Left renal cortex interstitium (tissue), 4 donors: Measurements from ENCODE around the gene LAIR2. TPM values are rescaled to one million over a fixed set of nuclear protein-coding genes. Genes with fewer than 3 reads are reported as not detected.
"Not testable (repeated sequence)": the region's sequence is repeated elsewhere in the genome, so short reads cannot be mapped to it uniquely, and the experiment has no call there.

Experiments
- DNase-seq, 4 donors: peaks; one replicate each; pipeline ENCODE4 v3.0.0-alpha.2; 2013; ENCODE audit warnings: low read depth in 4 of 4, low spot score in 2 of 4, missing footprints in 1 of 4
- polyA plus RNA-seq, 4 donors: library from polyadenylated mRNA; unstranded; fragments of 120-200 nt; gene quantifications; one replicate each; pipeline ENCODE4 v1.2.1, GENCODE V29; 2013; ENCODE audit not compliant: insufficient read length in 4 of 4

The LAIR2 gene
- polyA plus RNA-seq, 4 donors = not detected

- no peak for DNase-seq
These were observed 38.5 kb upstream of the LAIR2 start for GRCh38 chr19:54464044-54464629.

DNA sequence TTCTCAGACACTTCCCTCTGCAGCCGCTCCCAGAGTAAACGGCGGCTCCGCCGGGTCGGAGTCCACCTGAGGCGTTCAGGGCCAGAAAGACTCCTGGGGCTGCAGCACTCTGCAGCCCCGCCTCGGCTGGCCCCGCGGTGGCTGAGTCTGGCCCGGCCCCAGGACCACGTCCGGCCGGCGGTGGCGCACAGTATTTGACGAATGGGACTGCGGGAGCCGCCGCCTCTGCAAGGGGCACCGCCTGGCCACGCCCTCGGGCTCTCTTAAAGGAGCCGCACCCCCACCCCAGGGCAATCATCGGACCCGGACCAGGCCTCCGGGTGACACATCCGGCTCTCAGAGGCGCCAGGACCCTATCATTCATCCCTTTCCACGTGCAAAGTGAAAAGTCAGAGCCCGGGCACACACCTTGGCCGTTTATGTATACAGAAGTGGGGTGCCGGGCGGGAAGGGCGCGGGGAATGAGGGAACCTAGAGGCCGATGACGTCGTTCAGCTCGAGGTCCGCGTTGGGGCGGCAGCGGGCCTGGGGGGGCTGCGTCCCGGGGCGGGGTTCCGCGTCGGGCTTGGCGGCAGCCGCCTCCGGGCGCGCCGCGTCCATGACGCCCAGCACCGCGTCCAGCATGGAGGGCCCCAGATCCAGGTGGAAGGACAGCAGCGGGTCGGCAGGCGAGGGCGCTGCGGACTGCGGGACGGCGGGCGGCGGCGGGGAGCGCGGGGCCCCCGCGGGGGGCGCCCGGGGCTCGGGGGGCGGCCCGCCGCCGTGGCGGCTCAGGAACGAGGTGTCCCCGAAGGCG is 37.8 kb upstream of the LAIR2 start:
- DNase-seq = no peak

- DNase-seq = no peak
These were observed 37.1 kb upstream of the LAIR2 start for GRCh38 chr19:54465426-54466109.

GRCh38 chr19:54466110-54466480 is 36.5 kb upstream of the LAIR2 start:
- not testable (repeated sequence) for DNase-seq

DNA sequence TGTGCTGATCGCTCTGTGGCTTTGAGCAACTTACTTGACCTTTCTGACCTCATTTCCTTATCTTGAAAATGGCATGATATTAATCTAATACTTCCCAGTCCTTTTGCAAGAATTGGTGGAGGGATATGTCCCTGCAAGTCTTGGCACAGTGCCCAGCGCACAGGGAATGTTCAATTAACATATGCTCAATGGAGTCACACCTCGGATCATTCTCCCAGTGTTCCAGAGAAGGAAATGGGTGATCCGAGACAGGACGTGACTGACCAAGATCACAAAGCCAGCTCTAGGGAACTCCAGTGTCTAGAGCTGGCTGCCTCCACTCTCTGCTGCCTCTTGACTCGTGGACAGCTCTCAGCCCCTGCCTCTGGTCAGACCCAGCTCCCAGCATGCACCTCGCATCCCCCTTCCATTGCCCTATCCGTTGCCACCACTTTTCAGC is 33.1 kb upstream of the LAIR2 start:
- DNase-seq = no peak

DNA sequence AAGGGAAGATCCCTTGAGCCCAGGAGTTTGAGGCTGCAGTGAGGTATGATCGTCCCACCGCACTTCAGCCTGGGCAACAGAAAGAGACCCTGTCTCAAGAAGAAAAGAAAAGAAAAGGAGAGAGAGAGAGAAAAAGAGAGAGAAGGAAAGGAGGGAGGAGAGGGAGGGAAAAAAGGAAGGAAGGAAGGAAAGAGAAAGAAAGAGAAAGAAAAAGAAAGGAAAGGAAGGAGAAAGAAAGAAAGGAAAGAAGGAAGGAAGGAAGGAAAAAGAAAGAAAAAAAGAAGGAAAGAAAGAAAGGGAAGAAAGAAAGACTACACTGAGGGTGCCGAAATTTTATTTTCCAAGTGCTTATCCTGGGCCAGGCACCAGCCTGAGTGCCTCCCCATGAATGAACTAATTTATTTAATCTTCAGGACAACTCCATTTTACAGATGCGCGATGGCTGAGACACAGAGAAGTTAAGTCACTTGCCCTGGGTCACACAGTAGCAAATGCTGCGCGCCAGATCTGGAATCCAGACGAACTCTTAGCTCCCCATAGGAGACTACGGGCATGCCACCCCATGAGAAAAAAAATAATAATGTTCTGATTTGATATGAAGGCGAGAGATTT is 32.2 kb upstream of the LAIR2 start:
- DNase-seq = no peak

- no peak for DNase-seq
These were observed 31.4 kb upstream of the LAIR2 start for GRCh38 chr19:54470991-54471782.

- peak in 2 of 4 donors; percentile 73 to 75 for DNase-seq
These were observed 29.4 kb upstream of the LAIR2 start, which contains the start of gene CDC42EP5 for GRCh38 chr19:54473071-54473891. TSS of gene CDC42EP5 (minus strand) at chr19:54473296. CDS start at chr19:54465547, 7,749 bp downstream.

DNA sequence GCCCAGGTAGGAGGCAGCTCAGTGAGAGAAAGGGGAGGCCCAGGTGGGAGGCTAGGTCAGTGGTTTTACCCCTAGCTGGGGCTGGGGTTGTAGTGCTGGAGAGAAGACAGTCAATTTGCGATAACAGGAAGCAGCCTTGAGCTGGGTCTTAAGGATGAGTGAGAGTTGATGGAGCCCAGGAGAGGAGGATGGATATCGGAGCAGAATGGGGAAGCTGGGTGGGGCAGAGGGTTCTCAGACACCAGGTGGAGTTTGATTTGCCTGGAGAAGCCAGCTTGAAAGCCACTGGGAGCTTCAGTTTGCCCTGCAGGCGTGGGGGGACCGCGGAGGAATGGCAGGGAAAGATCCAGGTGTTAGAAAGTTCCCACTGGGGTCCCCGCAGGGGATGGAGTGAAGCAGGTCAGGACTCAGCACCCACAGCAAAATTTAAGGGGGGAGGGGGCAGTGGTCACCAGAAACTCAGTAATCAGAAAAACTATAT is 28.7 kb upstream of the LAIR2 start:
- DNase-seq = no peak

DNA sequence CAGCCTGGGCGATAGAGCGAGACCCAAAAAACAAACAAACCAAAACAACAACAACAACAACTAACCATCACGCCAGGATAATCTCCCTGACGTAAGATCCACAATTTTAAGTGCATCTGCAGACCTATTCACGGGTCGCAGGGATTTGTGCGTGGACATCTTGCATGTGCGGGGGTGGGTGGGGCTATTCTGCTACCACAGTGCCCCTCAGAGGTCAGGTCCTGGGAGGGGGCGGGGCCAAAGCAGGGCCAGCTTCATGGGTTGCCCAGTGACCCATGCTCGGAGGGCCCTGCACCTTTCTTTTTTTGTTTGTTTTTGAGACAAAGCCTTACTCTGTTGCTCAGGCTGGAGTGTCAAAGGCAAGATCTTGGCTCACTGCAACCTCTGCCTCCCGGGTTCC is 26.9 kb upstream of the LAIR2 start:
- no peak for DNase-seq

DNA sequence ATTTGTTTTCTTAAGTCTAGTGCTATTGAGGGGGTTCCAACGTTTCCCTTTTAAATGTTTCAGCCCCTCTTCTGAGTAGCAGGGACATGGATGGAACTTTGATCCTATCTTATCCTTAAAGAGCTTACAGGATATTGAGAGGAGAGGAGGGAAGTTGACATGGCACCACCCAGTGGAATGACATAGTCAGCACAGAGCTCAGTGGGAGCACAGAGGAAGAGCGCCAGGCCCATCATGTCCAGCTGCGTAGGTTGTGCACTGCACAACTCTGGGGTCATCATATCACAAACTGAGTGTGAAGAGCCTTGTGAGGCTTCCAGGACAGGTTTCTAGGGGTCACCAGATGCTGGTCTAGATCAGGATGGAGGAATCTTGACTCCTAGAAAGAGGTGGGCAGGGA is 25.0 kb upstream of the LAIR2 start:
- no peak for DNase-seq

DNA sequence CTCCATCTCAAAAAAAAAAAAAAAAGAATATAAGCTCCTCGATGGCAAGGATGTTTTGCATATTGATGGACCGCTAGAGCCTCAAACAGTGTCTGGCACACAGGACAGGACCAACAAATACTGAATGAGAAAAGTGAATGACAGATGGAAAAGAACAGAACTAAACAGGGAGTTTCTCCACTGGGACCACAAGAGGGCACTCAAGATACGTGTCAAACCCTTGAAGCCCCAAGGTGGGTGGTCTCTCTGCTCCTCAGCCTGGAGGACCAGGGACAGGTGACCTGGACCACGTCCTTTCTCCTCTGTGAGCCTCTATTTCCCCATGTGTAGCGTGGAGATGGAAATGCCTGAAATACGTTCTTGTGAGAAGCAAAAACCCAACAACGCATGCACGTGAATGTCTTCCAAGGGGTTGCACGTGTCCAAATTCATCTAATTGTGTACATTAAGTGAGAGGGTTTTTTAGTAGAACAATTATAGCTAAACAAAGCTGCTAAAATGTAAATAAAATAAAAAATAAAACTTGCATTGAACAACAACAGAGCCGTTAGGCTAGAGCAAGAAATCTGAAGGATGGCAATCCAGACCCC is 23.9 kb upstream of the LAIR2 start:
- DNase-seq = peak in 1 of 4 donors; percentile 60

- no peak for DNase-seq
These were observed 22.6 kb upstream of the LAIR2 start for GRCh38 chr19:54480051-54480450.

DNA sequence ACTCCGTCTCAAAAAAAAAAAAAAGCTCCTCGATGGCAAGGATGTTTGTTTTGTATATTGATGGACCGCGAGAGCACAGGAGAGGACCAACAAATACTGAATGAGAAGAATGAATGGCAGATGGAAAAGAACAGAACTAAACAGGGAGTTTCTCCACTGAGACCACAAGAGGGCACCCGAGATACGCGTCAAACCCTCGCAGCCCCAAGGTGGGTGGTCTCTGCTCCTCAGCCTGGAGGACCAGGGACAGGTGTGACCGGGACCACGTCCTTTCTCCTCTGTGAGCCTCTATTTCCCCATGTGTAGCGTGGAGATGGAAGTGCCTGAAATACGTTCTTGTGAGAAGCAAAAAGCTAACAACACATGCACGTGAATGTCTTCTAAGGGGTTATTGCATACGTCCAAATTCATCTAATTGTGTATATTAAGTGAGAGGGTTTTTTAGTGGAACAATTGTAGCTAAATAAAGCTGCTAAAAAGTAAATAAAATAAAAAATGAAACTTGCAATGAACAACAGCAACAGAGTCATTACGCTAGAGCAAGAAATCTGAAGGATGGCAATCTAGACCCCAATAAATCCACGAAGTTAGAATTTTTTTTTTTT is 21.2 kb upstream of the LAIR2 start:
- peak in 1 of 4 donors; percentile 64 for DNase-seq

- DNase-seq = no peak
These were observed 19.7 kb upstream of the LAIR2 start for GRCh38 chr19:54482889-54483288.

DNA sequence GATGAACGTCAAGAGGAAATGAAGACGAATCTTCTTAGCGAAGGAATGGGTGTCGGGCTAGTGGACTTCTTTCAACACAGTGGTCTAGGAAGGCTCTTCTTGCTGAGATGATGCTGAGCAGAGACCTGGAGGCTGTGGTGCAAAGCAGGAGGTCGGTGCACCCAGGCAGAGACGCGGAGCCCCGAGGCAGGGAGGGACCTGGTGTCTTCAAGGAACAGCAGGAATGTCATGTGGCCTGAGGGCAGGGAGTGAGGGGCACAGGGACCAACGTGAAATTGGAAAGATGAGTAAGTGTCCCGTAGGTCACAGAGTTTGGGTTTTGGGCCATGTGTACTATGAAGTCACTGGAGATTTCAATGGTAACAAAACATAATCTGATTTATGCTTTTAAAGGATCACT is 18.2 kb upstream of the LAIR2 start:
- DNase-seq = no peak

DNA sequence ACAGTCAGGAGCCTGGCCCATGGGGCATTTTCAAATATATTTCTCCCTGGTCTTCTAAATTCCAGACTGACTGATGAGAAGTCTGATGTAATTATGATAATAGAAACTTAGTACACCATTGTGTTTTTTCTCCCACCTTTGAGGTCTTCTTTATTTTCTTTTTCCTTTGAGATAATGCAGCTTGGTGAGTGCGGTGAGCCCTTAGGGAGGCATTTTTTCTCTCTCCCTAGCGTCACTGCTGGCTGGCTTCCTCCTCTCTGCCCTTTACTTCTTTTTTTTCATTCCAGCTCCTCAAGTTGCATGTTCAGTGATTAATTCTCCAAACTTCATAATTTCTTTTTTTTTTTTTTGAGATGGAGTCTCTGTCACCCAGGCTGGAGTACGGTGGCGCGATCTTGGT is 16.8 kb upstream of the LAIR2 start:
- DNase-seq = no peak

- DNase-seq = no peak
These were observed 13.3 kb upstream of the LAIR2 start for GRCh38 chr19:54489341-54489740.

- no peak for DNase-seq
These were observed 12.9 kb upstream of the LAIR2 start for GRCh38 chr19:54489766-54490165.
